ENCODE results near the gene PON2. TPM values are rescaled to one million over a fixed set of nuclear protein-coding genes. Genes with fewer than 3 reads are reported as not detected.

The PON2 gene
- total and polyA plus RNA-seq, 2 of the 13 experiments (the other 11 are each of a cell fraction or from before 2014, with no cell fraction given) = 202 to 217 TPM

GRCh38 chr7:95473276-95473985 is 38.6 kb upstream of the PON2 start (continued):
- no peak for TF ChIP-seq IKZF5 (CRISPR knock-in tag; IDR thresholded peaks at IDR 0.05)
- no peak for TF ChIP-seq PITX1 (CRISPR knock-in tag; IDR thresholded peaks at IDR 0.05)
- no peak for TF ChIP-seq ZNF766 (CRISPR knock-in tag; IDR thresholded peaks at IDR 0.05; ENCODE audit: borderline replicate concordance)
- no peak for TF ChIP-seq ZNF446 (CRISPR knock-in tag; IDR thresholded peaks at IDR 0.05)
- TF ChIP-seq ZBTB20 (CRISPR knock-in tag; IDR thresholded peaks at IDR 0.05; ENCODE audit: borderline replicate concordance, low read depth) = no peak
- TF ChIP-seq SMARCC2 (IDR thresholded peaks at IDR 0.05) = no peak
- no peak for TF ChIP-seq RAD21 (CRISPR knock-in tag; IDR thresholded peaks at IDR 0.05)
- no peak for TF ChIP-seq ZNF430 (CRISPR knock-in tag; IDR thresholded peaks at IDR 0.05)
- no peak for TF ChIP-seq ZNF468 (CRISPR knock-in tag; IDR thresholded peaks at IDR 0.05)
- no peak for TF ChIP-seq ZNF557 (CRISPR knock-in tag; IDR thresholded peaks at IDR 0.05)
- no peak for TF ChIP-seq THAP7 (CRISPR knock-in tag; IDR thresholded peaks at IDR 0.05)

GRCh38 chr7:95472581-95473161 is 37.8 kb upstream of the PON2 start:
- BruUV-seq (replicated peaks) = no TSS peak
- H4K20me1 ChIP-seq (ENCODE audit: insufficient read depth, low read length) = no peaks in the 10 kb centered on the region
- no peaks in the 10 kb centered on the region for H3K9me3 ChIP-seq (ENCODE audit: low read length)
- in situ Hi-C loops (cut with HindIII; ENCODE audit: extremely low pct_ligation_motif_present, low pct_unique_long_range_greater_than_20kb) = no loop called here
- no peaks in the 10 kb centered on the region for H3K27me3 ChIP-seq (ENCODE audit: control insufficient read depth in 1 of 2, insufficient read depth in 2 of 2, low read length in 2 of 2)
- no peaks in the 10 kb centered on the region for H3K36me3 ChIP-seq (replicated peaks in 1 of 2; ENCODE audit: control insufficient read depth in 1 of 2, insufficient read depth in 2 of 2, low read length in 2 of 2)
- intact Hi-C loops (cut with micrococcal nuclease; ENCODE audit: unreplicated experiment) = no loop called here
- TF ChIP-seq SKI (IDR thresholded peaks at IDR 0.05; ENCODE audit: partially characterized antibody) = no peak
- TF ChIP-seq SRSF9 (IDR thresholded peaks at IDR 0.05; ENCODE audit: borderline replicate concordance, insufficient read depth, low read depth, low read length, poor library complexity, severe bottlenecking) = no peak
- TF ChIP-seq ZBTB38 (CRISPR knock-in tag; IDR thresholded peaks at IDR 0.05) = no peak
- no peak for TF ChIP-seq PRDM4 (CRISPR knock-in tag; IDR thresholded peaks at IDR 0.05; ENCODE audit: borderline replicate concordance)
- no peak overlapping the region for H3K4me3 ChIP-seq (replicated peaks in 1 of 3; ENCODE audit: insufficient read depth in 1 of 3, low read depth in 2 of 3, low read length in 3 of 3)
- no peak for FAIRE-seq
- H2AFZ ChIP-seq (ENCODE audit: low read length) = no peak overlapping the region
- H3K27ac ChIP-seq (ENCODE audit: extremely low read length, insufficient read depth, low read length) = no peak overlapping the region
- H3K9ac ChIP-seq (ENCODE audit: insufficient read depth, low read depth, low read length) = no peak overlapping the region
- WGBS (ENCODE audit: low lambda C conversion rate) = 100% methylated on average over 8 of the region's 8 CpGs
- no peaks in the 10 kb centered on the region for H3K79me2 ChIP-seq (ENCODE audit: insufficient read depth, low read length)
- H3K4me2 ChIP-seq (ENCODE audit: low read depth, low read length) = no peak overlapping the region
- POLR2A ChIA-PET = no interaction called here
- CTCF ChIA-PET (ENCODE audit: low intra/inter-chr PET ratio, low total read pairs) = no interaction called here
- DNase-seq (ENCODE audit: low spot score) = no peak
- ATAC-seq = no peak
- H3K4me1 ChIP-seq (ENCODE audit: insufficient read depth, low read length) = peaks cover 48% of the 10 kb centered on the region

Measured in HepG2 (cell line).